Choroid plexus epithelial cell (primary cell): ENCODE data around the gene FOXD4L6.
"Not testable (repeated sequence)": the region's sequence is repeated elsewhere in the genome, so short reads cannot be mapped to it uniquely, and the experiment has no call there.

Source experiments
- DNase-seq: peaks from one replicate; pipeline ENCODE4 v3.0.0-alpha.2; 2010; ENCODE audit warnings: low read depth
- H3K4me3 ChIP-seq: 2 replicates; pipeline ENCODE4 v1.5.1; 2011; ENCODE audit warnings: low read depth, mild to moderate bottlenecking, control low read depth, low read length, moderate library complexity
- TF ChIP-seq, protein P1 (sequence below): conservative IDR thresholded peaks from 2 replicates; pipeline ENCODE4 v1.5.1; 2011; ENCODE audit warnings: low read depth, mild to moderate bottlenecking, control low read depth, inconsistent platforms, low read length, moderate library complexity

FOXD4L6 gene

DNA sequence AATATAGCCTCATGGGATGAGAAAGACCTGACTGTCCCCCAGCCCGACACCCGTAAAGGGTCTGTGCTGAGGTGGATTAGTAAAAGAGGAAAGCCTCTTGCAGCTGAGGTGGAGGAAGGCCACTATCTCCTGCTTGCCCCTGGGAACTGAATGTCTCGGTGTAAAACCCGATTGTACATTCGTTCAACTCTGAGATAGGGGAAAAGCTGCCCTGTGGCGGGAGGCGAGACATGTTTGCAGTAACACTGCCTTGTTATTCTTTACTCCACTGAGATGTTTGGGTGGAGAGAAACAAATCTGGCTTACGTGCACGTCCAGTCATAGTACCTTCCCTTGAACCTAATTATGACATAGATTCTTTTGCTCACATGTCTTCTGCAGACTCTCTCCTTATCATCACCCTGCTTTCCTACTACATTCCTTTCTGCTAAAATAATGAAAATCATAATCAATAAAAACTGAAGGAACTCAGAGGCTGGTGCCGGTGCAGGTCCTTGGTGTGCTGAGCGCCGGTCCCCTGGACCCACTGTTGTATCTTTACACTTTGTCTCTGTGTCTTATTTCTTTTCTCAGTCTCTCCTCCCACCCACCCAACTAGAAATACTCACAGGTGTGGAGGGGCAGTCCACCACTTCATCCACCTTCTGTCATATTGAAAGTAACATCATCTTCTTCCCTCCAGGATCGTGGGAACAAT, 22.8 kb downstream of the FOXD4L6 start:
- DNase-seq, H3K4me3 ChIP-seq: not testable (repeated sequence)

DNA sequence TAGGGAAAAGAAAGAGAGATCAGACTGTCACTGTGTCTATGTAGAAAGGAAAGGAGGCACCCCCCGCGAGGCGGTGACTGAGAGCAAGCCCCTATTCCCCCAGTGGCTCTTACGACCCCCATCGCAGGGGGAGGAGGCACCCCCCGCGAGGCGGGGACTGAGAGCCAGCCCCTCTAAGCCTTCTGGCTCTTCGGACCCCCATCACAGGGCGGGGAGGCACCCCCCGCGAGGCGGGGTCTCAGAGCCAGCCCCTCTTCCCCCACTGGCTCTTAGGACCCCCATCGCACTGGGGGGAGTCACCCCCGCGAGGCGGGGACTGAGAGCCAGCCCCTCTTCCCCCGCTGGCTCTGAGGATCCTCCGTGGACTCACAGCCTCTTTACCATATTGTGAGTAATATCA, 23.9 kb downstream of the FOXD4L6 start:
- not testable (repeated sequence) for H3K4me3 ChIP-seq, DNase-seq

DNA sequence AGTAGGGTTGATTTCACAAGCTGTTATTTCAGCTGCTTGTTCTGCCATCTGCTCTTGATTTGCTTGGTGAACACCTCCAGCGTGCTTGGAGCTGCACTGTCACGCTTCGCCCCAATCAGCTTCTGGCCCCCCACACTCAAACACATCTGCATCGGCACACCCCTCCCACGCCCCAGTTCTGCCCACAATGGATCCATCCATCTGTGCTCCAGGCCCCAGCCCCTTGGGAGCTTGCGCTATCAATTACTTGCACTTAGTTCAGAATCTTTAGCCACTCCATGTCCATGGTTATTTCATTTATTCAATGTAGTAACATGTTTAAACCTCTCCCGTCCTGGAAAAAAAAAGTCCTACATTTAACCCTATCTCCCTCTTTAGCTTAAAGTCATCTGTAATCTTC, 28.0 kb downstream of the FOXD4L6 start:
- DNase-seq, H3K4me3 ChIP-seq: not testable (repeated sequence)

DNA sequence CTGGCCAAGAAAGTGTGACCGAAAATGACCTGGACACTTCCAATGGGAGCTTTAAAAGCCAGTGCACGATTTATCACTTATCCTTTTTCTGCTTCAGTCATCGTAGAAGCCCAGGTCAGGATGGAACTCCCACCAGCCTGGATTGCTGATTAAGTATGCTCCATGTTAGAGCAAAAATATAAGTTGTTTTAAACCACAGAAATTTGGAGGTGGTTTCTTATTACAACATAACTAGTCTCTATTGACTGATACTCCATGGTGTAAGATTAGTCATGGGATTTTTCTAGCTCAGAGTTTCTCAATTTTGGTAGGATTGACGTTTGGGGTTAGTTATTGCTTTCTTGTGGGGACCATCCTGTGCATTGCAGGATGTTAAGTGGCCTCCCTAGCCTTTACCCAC, 29.7 kb downstream of the FOXD4L6 start:
- H3K4me3 ChIP-seq = not testable (repeated sequence)
- DNase-seq = peak; percentile 39

DNA sequence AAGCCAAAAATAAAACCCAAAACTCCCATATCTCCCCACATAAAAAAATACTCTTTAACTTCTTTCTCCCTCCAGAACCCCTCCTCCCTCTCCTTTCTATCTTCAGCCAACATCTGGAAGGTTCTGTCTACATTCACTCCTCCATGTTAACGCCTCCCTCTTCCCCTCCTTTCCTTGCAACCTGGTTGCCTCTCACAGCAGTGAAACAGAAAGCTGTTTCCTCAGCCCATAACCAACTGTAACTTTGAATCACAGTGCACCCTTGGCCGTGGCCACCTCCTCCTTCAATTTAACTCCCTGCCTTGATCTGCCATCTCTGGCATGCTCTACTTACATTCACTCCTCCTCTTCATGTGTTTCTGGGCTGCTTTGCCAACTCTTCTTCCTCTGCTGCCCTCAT, 33.4 kb downstream of the FOXD4L6 start:
- not testable (repeated sequence) for DNase-seq, H3K4me3 ChIP-seq

DNA sequence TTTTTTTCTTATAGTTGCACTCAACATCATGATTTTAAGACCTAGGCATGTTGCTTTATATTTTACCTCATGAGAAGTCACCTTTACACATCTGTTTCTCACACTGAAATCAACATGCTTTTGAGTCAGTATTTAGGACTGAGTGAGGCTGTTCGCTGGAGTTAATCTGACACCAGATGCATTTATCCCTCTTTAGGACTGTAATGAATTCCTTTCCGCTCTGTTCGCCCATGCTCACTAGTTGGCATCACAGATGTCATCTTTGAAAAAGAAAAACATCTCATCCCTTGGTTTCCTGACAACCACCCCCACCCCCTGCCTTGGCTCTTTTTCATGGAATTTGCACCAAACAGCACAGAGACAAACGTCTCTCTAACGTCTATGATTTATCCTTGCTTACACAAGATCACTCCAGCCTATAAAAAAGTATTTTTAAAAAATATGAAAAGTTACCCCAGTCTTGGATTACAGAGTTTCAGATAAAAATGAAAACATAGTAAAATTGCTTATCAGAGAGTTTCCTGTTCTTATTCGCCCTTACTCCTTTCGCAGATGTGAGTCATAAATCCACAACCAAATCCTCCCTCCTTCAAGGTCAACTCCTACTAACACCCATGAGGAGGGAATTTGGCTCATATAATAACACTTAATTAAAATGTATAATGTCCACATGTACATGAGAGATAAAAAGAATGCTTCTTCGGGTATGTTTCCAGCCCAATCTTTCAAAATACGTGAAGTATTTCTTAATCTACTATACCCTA, 34.3 kb downstream of the FOXD4L6 start:
- not testable (repeated sequence) for H3K4me3 ChIP-seq, DNase-seq

DNA sequence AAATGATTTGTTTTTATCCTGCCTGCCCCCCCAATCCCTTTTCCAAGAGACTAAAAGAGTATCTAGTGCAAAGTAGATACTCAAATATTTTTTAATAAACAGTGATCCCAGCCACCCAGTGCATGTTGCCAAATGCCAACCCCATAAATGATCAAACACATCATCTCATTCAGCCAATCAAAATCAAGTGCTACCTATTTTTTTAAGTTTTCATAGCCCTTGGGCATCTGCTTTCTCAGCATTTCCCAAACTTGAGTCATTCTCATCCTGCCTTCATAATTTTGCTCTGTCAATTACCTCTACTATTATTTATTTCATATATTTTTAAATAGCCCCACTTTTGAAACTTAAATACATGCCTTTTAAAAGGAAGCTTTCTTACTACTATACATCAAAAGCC, 37.6 kb downstream of the FOXD4L6 start:
- not testable (repeated sequence) for DNase-seq, H3K4me3 ChIP-seq

DNA sequence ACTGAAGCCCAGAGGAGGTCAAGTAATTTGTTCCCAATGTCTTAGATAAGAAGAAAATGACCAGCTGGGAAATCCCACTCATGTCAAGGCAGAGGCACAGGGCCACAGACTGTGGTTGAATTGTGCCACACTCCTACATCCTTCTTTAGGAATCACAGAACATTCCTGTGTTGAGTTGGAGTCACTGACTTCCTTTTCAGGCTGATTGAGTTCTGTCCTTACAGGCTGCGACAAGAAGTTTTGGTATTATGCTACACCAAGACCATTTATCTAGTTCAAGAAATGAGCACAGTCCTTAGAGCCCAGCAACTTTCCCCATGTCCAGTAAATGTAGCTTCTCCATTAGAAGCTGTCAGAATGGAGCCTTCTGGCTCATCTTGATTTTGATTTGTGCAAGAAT, 38.1 kb downstream of the FOXD4L6 start:
- H3K4me3 ChIP-seq, DNase-seq: not testable (repeated sequence)

DNA sequence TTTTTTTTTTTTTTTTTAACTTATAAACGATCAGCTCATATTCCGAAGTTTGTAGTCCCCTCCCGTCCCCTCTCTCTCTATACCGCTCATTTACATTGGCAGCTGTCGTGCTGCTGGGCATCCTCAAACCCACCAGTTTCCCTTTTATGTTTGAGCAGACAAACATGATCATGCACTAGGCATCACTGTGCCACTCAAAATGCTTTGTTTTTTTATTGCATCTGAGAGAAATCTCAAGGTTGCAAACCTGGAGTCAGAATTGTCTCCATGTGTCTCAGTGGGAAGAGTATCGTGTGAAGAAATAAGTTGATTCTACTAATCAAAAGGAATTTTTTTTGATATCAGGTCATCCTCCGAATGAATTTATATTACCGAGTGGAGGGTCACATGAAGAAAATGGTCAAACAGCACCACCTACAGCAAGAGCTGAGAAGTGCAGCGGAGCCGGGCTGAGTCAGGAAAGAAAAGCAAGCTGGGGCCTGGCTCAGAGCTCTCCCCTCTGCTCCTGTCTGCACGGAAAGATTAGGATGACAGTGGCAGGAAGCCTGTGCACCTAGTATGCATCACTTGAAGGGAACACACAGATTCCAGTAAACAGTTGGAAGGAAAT, 39.9 kb downstream of the FOXD4L6 start:
- H3K4me3 ChIP-seq, DNase-seq: not testable (repeated sequence)
- TF ChIP-seq, protein P1, sequence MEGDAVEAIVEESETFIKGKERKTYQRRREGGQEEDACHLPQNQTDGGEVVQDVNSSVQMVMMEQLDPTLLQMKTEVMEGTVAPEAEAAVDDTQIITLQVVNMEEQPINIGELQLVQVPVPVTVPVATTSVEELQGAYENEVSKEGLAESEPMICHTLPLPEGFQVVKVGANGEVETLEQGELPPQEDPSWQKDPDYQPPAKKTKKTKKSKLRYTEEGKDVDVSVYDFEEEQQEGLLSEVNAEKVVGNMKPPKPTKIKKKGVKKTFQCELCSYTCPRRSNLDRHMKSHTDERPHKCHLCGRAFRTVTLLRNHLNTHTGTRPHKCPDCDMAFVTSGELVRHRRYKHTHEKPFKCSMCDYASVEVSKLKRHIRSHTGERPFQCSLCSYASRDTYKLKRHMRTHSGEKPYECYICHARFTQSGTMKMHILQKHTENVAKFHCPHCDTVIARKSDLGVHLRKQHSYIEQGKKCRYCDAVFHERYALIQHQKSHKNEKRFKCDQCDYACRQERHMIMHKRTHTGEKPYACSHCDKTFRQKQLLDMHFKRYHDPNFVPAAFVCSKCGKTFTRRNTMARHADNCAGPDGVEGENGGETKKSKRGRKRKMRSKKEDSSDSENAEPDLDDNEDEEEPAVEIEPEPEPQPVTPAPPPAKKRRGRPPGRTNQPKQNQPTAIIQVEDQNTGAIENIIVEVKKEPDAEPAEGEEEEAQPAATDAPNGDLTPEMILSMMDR = peak; percentile 35

DNA sequence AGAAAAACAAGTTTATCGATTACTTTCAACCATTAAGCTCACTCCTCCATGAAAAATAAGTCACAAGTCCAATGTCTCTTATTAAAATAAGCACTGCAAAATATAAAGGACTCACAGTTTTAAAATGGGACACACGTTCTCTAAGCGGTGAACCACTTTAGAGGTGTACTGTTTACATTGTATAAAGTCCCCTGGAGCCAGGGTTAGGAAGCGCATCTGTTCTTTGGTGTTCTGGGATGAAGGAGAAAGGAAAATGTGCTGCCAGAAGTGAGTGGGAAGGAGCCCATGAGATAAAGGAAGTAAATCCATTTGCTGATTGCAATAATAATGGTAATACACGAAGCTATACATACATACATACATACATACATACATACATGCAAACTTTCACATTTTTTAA, 40.6 kb downstream of the FOXD4L6 start:
- not testable (repeated sequence) for DNase-seq, H3K4me3 ChIP-seq

DNA sequence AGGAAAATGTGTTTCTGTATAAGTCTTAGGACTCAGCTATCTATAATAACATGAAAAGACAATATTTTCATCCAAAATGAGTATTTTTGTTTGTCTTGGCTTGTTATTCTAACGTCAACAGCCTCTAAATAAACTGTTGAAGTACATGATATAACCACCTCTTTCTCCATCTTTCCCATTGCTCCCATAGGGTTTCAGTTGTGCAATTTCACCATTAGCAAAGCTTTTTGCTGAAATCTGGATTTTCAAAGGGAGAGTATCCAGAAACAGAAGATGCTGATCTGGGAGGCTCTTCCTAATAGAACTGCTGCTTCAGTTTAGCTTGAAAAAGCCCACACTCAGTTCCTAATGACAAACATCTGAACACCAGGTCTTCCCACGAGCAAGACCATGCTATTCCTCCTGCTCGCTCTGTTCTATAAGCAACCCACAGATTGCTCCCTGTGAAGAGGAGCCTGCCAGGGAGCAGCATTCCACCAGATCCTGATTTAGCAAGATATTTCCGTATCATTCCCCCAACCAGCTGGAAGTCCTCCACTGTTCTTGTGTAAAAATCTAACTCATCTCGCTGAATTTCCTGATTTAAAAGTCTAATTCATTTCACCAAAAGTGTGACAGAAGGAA, 41.2 kb downstream of the FOXD4L6 start:
- H3K4me3 ChIP-seq = not testable (repeated sequence)
- peak; percentile 33 for DNase-seq

DNA sequence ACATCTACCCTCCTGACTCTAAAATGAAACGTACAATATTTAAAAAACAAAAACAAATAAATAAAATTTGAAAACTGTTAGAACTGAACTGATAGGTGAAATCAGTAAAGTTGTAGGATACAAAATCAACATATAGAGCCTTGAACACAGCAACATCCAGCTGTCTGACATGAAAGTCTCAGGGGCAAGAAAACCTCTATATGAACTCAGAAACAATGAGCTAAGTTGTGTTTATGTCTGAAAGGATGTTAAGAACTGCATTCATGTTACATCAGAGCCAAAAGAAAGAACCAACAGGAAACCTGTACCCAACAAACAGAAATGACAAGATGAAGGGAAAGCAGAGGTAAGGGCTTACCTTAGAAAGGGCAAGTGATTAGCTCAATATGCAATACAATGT, 41.8 kb downstream of the FOXD4L6 start:
- not testable (repeated sequence) for DNase-seq, H3K4me3 ChIP-seq

DNA sequence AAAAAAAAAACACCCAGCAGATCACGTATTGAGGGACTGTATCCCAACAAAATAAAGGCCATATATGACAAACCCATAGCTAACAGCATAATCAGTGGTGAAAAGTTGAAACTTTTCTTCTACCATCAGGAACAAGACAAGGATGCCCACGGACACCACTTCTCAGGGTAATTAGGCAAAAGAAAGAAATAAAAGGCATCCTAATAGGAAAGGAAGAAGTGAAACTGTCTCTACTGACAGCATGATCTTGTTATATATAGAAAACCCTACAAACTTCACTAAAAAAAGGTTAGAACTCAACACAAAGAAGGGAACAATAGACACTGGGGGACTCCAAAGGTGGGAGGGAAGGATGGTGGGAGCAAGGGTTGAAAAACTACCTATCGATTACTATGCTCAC, 42.3 kb downstream of the FOXD4L6 start:
- DNase-seq, H3K4me3 ChIP-seq: not testable (repeated sequence)

DNA sequence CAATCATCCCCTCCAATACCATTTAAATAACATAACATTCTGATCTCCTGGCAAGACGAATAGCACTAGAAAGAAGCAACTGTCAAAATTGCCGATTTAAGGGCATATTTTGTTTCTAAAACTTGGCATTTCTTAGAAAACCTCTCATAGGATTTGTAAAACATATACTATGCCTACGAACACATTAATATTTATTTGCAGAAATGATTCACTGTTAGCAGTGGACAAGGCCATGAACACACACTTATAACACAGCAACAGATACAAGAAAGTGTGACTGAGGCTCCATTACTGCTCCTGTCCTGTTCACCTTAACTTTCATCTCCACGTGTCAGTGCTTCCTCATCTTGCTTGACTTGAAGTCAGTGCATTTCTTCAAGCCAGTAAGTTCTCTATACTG, 46.1 kb downstream of the FOXD4L6 start:
- DNase-seq = not testable (repeated sequence)

DNA sequence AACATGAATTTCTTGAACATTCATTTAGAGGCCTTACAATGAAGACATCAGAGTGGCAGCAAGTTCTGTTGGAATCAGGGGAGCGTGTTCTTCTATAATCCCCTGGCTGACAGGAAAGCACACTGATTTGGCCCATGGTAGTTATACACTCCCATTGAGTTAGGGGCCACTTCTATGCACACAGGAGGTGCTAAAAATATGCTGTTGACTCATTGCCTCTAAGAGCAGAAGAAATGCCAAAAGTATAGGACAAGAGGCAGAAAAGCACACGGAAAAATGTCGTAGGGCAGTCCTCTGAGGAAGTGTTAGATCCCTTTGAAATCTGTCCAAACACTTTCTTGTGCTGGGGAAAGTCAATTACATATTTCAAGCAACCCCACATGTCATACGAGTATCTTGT, 49.0 kb downstream of the FOXD4L6 start:
- not testable (repeated sequence) for H3K4me3 ChIP-seq, DNase-seq

More for the DNA sequence above, 46.1 kb downstream of the FOXD4L6 start:
- H3K4me3 ChIP-seq = not testable (repeated sequence)

DNA sequence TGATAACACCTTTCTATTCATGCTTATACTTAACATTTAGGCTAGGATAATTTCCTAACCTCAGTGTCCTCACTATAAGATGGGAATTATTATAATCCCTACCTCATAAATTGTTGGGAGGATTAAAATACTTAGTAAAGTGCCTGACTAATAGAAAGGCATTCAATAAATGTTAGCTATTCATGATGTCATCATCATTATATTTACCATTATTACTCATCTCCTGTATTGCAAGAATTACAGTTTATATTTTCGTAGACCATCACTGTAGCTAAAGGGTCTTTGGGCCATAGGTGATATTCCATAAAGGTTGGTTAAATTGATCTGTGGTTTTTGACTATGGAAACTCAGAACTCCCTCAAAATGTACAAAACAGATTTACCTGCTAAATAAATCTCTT, 50.9 kb downstream of the FOXD4L6 start:
- peak; percentile 28 for DNase-seq
- not testable (repeated sequence) for H3K4me3 ChIP-seq
